Naive B cell (primary cell): Measurements from ENCODE around the gene ACTN2. TPM values are rescaled to one million over a fixed set of nuclear protein-coding genes. Genes with fewer than 3 reads are reported as not detected.
A peak's percentile ranks its signal among the peaks of the same experiment; 100 is the strongest.

Experiments
- ATAC-seq, 2 donors: fragments of 150-1000 bp; cut with Tn5 transposase; 2 replicates each; pipeline ENCODE4 v1.10.0; 2021; ENCODE audit warnings: low read depth in 2 of 2, mild to moderate bottlenecking in 2 of 2, moderate library complexity in 2 of 2
- DNase-seq: peaks from one replicate; pipeline ENCODE4 v3.0.0; 2022
- H3K27ac Mint-ChIP-seq, 6 donors: one replicate each; pipeline ENCODE4 v1.8.0; 2020 to 2022; ENCODE audit warnings: mild to moderate bottlenecking in 6 of 6, mixed read lengths in 6 of 6, moderate library complexity in 5 of 6, inconsistent platforms in 2 of 6
- H3K27me3 Mint-ChIP-seq, 3 donors: one replicate each; pipeline ENCODE4 v1.8.0; 2021 to 2022; ENCODE audit warnings: mixed read lengths in 3 of 3, mild to moderate bottlenecking in 1 of 3
- H3K36me3 Mint-ChIP-seq, 2 donors: one replicate each; pipeline ENCODE4 v1.8.0; 2020 to 2022; ENCODE audit warnings: mixed read lengths in 2 of 2, inconsistent platforms in 1 of 2, mild to moderate bottlenecking in 1 of 2
- H3K4me1 Mint-ChIP-seq, 3 donors: one replicate each; pipeline ENCODE4 v1.8.0; 2020 to 2022; ENCODE audit warnings: mixed read lengths in 3 of 3, inconsistent platforms in 1 of 3, mild to moderate bottlenecking in 1 of 3, moderate library complexity in 1 of 3
- H3K4me3 Mint-ChIP-seq, 8 donors: one replicate each; pipeline ENCODE4 v1.8.0; 2020 to 2022; ENCODE audit warnings: mild to moderate bottlenecking in 8 of 8, mixed read lengths in 8 of 8, moderate library complexity in 8 of 8, inconsistent platforms in 2 of 8
- H3K9me3 Mint-ChIP-seq, 7 donors: one replicate each; pipeline ENCODE4 v1.8.0; 2020 to 2022; ENCODE audit warnings: mixed read lengths in 7 of 7, mild to moderate bottlenecking in 5 of 7, inconsistent platforms in 2 of 7, moderate library complexity in 1 of 7
- polyA plus RNA-seq, 6 donors: library from polyadenylated mRNA; unstranded; fragments of 300-500 nt; fragmentation: Illumina TruSeq; gene quantifications; one replicate each; pipeline ENCODE4 v1.2.3, GENCODE V29; 2021; ENCODE audit warnings: low read depth in 6 of 6

The ACTN2 gene
- polyA plus RNA-seq, 6 donors from 2014 or later = not detected

DNA sequence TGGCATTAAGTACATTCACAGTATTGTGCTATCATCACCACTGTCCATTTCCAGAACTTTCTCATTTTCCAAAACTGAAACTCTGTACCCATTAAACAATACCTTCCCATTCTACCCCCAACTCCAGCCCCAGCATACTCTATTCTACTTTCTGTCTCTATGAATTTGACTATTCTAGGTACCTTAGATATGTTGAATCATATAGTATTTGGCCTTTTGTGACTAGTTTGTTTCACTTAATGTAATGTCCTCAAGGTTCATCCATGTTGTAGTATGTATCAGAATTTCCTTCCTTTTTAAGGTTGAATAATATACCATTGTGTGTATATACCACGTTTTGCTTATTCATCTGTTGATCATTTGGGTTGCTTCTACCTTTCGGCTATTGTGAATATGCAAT lies 120.3 kb downstream of the ACTN2 start:
- ATAC-seq = no peak
- Mint-ChIP-seq H3K36me3 (peaks cover 23 to 26% of the 10 kb centered on the region in 2 donors), H3K9me3 (no peaks in the 10 kb centered on the region), H3K27ac (no peak overlapping the region), H3K27me3 (no peaks in the 10 kb centered on the region), H3K4me1 (peaks cover 13 to 29% (median 21%) of the 10 kb centered on the region in 3 donors), H3K4me3 (no peak overlapping the region)
- no peak for DNase-seq

DNA sequence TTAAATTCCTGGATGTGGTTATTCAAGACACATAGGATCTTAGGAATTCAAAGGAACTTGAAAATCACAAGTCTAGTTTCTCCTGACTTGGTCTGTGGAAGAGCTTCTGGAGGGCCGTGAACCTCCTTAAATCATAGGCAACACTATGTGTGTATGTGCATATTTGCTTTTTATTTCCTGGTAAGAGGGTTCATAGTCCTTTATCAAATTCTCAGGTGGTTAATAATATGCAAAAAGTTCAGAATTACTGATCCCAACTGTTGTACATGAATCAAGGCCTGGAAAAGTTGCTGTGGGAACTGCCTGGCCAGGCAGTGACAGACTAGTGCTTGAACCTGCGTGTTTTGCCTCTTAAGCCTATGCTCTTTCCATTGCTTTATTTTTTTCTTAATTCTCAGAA lies 121.7 kb downstream of the ACTN2 start:
- H3K36me3 Mint-ChIP-seq = peaks cover 28 to 34% of the 10 kb centered on the region in 2 donors
- H3K4me3 Mint-ChIP-seq = no peak overlapping the region
- H3K27me3 Mint-ChIP-seq = no peaks in the 10 kb centered on the region
- no peaks in the 10 kb centered on the region for H3K9me3 Mint-ChIP-seq
- DNase-seq (no peak), ATAC-seq (no peak)
- peaks cover 1 to 15% (median 9%) of the 10 kb centered on the region in 3 donors for H3K4me1 Mint-ChIP-seq
- H3K27ac Mint-ChIP-seq = no peak overlapping the region

- no peaks in the 10 kb centered on the region for H3K27me3 Mint-ChIP-seq
- H3K27ac Mint-ChIP-seq = no peak overlapping the region
- ATAC-seq (no peak), DNase-seq (no peak)
- H3K9me3 Mint-ChIP-seq = no peaks in the 10 kb centered on the region
- no peak overlapping the region for H3K4me3 Mint-ChIP-seq
- H3K4me1 Mint-ChIP-seq = peaks cover 1 to 11% (median 9%) of the 10 kb centered on the region in 3 donors
- peaks cover 30 to 38% of the 10 kb centered on the region in 2 donors for H3K36me3 Mint-ChIP-seq
These were observed 122.3 kb downstream of the ACTN2 start for GRCh38 chr1:236808564-236809130.

- no peak overlapping the region for H3K4me3 Mint-ChIP-seq
- no peak overlapping the region for H3K27ac Mint-ChIP-seq
- no peaks in the 10 kb centered on the region for H3K9me3 Mint-ChIP-seq
- ATAC-seq = no peak
- no peaks in the 10 kb centered on the region for H3K27me3 Mint-ChIP-seq
- peaks cover 1 to 11% (median 9%) of the 10 kb centered on the region in 3 donors for H3K4me1 Mint-ChIP-seq
- no peak for DNase-seq
- H3K36me3 Mint-ChIP-seq = peaks cover 33 to 43% of the 10 kb centered on the region in 2 donors
These were observed 122.8 kb downstream of the ACTN2 start for GRCh38 chr1:236809148-236809547.

GRCh38 chr1:236810018-236810417 lies 123.7 kb downstream of the ACTN2 start:
- DNase-seq (no peak), ATAC-seq (no peak)
- H3K27ac Mint-ChIP-seq = peak overlapping the region in 1 of 6 donors; percentile 47
- H3K9me3 Mint-ChIP-seq = no peaks in the 10 kb centered on the region
- no peaks in the 10 kb centered on the region for H3K27me3 Mint-ChIP-seq
- H3K36me3 Mint-ChIP-seq = peaks cover 27 to 41% of the 10 kb centered on the region in 2 donors
- peaks cover 0 to 7% (median 6%) of the 10 kb centered on the region in 3 donors for H3K4me1 Mint-ChIP-seq
- H3K4me3 Mint-ChIP-seq = no peak overlapping the region

GRCh38 chr1:236812334-236813030 lies 126.2 kb downstream of the ACTN2 start:
- Mint-ChIP-seq H3K27ac (no peak overlapping the region), H3K27me3 (no peaks in the 10 kb centered on the region), H3K36me3 (peaks cover 39 to 52% of the 10 kb centered on the region in 2 donors), H3K9me3 (no peaks in the 10 kb centered on the region), H3K4me3 (no peak overlapping the region), H3K4me1 (peaks cover 0 to 10% (median 0%) of the 10 kb centered on the region in 3 donors)
- ATAC-seq (no peak), DNase-seq (no peak)

Other genes with a start within 250 kb of the ACTN2 start
- 10 to 100 TPM; 17.7 to 39.5 (median 28.7) TPM for gene LGALS8, start 162.5 kb upstream of the ACTN2 start, polyA plus RNA-seq
- gene HEATR1, start 82.0 kb upstream of the ACTN2 start, polyA plus RNA-seq = 10 to 100 TPM in 5 of 6 donors, 1 to 10 TPM in 1; 4.6 to 16.9 (median 11.7) TPM
- 10 to 100 TPM in 4 of 6 donors, 1 to 10 TPM in 2; 5.2 to 17.9 (median 14.7) TPM for gene MTR, start 108.8 kb downstream of the ACTN2 start, polyA plus RNA-seq